ENCODE data around the gene HSPA5.
"Not testable (repeated sequence)": the region's sequence is repeated elsewhere in the genome, so short reads cannot be mapped to it uniquely, and the experiment has no call there.

DNA sequence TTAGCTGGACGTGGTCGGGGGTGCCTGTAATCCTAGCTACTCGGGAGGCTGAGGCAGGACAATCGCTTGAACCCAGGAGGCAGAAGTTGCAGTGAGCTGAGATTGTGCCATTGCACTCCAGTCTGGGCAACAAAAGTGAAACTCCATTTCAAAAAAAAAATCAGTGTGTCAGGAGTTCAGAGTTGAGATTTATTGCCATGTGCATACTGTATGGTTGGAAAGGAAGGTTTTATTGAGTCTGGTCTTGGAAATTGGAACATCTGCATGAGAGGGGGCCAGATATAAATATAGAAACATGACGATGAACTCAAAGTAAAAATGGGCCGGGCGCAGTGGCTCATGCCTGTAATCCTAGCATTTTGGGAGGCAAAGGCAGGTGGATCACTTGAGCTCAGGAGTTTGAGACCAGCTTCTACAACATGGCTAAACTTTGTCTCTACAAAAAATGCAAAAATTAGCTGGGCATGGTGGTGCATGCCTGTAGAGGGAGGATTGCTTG lies 45.8 kb upstream of the HSPA5 start:
- TF ChIP-seq, protein P1, sequence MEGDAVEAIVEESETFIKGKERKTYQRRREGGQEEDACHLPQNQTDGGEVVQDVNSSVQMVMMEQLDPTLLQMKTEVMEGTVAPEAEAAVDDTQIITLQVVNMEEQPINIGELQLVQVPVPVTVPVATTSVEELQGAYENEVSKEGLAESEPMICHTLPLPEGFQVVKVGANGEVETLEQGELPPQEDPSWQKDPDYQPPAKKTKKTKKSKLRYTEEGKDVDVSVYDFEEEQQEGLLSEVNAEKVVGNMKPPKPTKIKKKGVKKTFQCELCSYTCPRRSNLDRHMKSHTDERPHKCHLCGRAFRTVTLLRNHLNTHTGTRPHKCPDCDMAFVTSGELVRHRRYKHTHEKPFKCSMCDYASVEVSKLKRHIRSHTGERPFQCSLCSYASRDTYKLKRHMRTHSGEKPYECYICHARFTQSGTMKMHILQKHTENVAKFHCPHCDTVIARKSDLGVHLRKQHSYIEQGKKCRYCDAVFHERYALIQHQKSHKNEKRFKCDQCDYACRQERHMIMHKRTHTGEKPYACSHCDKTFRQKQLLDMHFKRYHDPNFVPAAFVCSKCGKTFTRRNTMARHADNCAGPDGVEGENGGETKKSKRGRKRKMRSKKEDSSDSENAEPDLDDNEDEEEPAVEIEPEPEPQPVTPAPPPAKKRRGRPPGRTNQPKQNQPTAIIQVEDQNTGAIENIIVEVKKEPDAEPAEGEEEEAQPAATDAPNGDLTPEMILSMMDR (IDR thresholded peaks at IDR 0.05; ENCODE audit: insufficient read depth, low read length) = not testable (repeated sequence)
- TF ChIP-seq GABPA, POLR2AphosphoS5 (IDR thresholded peaks at IDR 0.05; ENCODE audit: low read depth): not testable (repeated sequence)
- TF ChIP-seq, protein P2, sequence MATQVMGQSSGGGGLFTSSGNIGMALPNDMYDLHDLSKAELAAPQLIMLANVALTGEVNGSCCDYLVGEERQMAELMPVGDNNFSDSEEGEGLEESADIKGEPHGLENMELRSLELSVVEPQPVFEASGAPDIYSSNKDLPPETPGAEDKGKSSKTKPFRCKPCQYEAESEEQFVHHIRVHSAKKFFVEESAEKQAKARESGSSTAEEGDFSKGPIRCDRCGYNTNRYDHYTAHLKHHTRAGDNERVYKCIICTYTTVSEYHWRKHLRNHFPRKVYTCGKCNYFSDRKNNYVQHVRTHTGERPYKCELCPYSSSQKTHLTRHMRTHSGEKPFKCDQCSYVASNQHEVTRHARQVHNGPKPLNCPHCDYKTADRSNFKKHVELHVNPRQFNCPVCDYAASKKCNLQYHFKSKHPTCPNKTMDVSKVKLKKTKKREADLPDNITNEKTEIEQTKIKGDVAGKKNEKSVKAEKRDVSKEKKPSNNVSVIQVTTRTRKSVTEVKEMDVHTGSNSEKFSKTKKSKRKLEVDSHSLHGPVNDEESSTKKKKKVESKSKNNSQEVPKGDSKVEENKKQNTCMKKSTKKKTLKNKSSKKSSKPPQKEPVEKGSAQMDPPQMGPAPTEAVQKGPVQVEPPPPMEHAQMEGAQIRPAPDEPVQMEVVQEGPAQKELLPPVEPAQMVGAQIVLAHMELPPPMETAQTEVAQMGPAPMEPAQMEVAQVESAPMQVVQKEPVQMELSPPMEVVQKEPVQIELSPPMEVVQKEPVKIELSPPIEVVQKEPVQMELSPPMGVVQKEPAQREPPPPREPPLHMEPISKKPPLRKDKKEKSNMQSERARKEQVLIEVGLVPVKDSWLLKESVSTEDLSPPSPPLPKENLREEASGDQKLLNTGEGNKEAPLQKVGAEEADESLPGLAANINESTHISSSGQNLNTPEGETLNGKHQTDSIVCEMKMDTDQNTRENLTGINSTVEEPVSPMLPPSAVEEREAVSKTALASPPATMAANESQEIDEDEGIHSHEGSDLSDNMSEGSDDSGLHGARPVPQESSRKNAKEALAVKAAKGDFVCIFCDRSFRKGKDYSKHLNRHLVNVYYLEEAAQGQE (IDR thresholded peaks at IDR 0.05; ENCODE audit: insufficient replicate concordance, low read depth) = not testable (repeated sequence)
